GM19372 (cell line): Measurements from ENCODE around the gene MAF.

Experiments
- ATAC-seq: cut with Tn5 transposase; IDR thresholded peaks from one replicate; pipeline ENCODE4 v1.9.1; 2021; ENCODE audit warnings: mild to moderate bottlenecking, low read depth, moderate library complexity; ENCODE audit not compliant: unreplicated experiment

The MAF gene

GRCh38 chr16:79613009-79613408 lies 12.5 kb upstream of the MAF start:
- ATAC-seq = no peak

- no peak for ATAC-seq
These were observed 11.7 kb upstream of the MAF start for GRCh38 chr16:79612207-79612606.

DNA sequence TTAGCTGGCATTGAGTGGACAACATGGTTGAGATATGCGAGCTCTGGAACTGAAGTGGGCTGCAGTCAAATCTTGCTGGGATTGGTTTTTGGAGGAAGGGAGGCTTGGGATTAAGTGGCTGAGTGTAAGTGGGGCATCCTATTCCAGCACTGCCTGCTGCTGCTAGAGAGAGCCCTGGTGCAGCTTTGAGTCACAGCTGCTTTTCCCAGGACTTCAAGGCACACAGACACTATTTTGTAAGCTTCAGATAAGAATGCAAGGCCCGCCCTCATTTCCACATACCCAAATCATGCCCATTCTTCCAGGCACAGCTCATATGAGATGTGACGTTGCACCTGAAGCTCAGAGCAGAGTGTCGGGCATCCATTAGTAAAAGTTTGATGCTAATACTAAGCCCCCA lies 10.2 kb upstream of the MAF start:
- ATAC-seq = no peak

- no peak for ATAC-seq
These were observed 9.3 kb upstream of the MAF start for GRCh38 chr16:79609861-79610260.

DNA sequence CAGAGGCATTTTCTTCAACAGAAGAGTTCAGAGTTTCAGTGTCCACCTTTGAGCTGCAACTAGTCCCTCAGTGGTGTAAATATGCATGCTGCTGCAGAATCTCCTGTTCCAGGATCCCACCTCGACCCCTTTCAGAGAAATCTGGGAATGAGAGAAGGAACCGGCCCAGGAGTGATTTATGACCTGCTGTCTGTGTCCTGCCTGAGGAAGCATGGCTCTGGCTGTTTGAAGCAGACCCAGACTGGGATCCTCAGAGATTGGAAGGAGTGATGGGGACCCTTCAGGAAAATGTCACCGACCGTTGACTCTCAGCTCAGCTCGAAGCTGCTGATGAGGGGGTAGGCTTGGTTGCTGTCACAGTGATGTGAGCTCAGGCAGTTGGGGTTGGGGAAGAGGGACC lies 8.4 kb upstream of the MAF start:
- ATAC-seq = no peak

DNA sequence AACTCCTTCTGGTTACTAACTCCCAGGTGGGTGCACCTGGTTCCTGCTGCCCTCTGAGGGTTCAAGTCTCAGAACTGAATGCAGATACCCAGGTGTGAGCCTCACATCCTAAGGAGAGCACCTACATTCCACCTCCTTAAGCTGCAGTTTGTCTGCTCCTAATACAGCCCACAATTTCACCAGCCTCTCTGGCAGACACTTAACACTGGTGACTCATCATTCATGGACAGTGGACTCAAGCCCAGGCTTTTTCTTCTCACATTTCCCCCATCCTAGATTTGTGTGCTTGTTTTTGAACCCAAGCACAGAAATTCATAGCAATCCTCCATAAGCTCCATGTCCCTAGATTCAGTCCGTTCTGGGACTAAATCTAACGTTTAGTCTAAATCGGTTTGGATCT lies 7.0 kb upstream of the MAF start:
- ATAC-seq = no peak

DNA sequence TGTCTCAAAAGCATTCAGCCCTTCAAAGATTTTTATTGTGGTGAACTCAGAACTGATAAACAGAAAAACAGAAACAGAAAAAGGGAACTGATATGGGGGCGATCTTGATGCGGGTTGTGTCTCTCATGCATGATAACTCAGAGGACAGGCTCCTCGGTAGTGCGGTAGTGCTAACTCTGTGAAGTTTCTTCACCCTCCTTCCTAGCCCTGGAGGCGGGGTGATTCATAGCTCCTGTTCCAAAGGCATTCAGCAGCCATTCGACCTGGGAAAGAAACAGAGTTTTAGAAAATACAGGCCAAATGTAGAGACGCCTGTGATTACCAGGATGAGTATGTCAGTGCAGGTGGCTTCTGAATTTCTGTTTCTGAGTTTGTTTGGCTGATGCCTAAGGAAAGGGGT lies 5.5 kb upstream of the MAF start:
- no peak for ATAC-seq

- ATAC-seq = no peak
These were observed 2.5 kb upstream of the MAF start for GRCh38 chr16:79603055-79603454.

- ATAC-seq = no peak
These were observed 2.1 kb upstream of the MAF start for GRCh38 chr16:79602628-79603014.

- no peak for ATAC-seq
These were observed 1.5 kb upstream of the MAF start for GRCh38 chr16:79601931-79602627.

DNA sequence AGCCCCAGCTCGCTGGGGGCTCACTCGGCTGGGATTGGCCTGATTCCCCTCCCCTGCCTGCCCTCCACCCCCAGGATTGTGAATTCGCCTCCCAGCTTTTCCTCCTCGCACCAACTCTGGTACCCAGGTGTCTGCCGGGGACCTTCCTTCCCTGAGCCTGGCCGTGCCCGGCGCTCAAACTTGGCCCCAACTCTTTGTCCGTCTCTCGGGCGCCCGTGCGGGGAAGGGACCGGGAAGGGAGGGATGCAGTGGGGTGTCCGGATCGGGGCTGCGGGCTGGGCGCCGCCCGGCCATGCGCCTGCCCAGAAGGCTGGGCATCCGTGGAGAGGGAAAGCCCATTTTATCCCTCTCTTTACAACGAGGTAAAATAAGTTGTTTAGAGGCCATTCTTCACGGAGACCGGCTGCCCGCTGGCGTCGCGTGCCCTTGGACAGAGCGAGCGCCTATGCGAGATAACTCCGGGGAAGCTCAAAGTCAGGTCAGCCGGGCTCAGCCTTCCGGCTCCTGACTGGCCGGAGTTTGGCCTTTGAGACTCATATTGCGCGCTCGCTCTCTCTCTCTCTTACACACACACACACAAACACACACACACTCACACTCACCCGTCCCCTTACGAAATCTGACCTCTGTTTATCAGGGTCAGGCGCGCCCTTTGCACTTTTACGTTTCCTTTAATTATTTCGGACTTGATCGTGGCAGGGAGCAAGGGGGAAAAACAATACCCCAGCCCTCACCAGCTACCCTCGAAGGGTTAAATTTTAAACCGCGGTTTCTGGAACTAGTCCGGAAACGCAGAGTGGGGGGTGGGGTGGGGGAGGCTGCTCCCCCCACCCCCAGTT lies 774 bp upstream of the MAF start:
- ATAC-seq = no peak

DNA sequence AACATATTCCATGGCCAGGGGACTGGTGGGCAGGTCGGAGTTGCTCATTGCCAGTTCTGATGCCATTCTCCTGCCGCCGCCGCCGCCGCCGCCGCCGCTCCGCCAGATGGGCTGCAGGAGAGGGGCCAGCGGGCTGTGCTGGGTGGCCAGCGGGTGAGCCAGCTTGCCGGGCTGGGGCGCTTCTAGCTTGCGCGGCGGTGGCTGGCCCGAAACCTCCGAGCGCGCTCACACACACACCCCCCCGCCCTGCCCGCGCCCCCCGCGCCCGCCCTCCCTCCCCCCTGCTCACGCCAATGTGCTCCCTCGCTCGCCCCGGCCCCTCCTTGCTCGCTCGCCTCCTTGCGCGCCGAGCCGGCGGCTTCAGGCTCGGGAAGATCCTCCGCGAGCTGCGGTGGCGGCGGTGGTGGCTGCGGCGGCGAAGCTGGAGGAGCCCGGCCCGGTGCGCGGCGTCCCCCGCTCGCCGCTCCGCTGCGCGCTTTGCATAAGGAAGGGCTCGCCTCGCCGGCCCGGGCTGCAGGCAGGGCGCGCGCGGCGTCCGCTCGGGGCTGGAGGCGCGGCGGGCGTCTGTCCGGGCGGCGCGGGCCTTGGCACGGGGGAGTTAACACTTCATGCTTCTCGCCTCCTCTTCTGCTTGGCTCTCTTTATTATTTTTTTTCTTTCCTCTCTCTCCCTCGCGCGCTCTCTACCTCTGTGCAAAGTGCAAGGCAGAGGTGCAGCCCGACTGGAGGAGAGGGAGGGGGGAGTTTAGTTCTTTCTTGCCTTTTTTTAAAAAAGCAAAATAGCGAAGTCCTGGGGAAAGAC lies 500 bp downstream of the MAF start:
- ATAC-seq = peak; percentile 56

DNA sequence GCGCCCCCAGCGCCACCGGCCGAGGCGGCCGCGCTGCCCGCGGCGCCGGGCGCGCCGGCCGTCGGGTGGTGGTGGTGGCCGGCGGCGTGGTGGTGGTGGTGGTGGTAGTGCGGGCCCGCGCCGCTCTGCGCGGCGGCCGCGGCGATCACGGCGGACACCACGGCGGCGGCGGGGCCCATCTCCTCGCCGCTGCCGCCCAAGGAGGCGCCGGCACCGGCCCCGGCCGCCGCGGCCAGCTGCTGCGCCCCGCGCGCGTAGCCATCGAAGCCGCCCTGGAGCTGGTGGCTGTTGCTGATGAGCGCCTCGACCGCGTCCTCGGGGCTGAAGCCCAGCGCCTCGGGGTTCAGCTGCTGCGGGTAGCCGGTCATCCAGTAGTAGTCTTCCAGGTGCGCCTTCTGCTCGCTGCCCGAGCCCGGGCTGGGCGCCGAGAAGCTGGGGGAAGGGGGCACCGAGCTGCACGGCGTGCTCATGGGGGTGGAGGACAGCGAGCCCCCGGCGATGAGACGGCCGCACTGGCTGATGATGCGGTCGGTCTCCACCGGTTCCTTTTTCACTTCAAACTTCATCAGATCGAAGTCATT lies 1.2 kb downstream of the MAF start:
- no peak for ATAC-seq

- no peak for ATAC-seq
These were observed 2.0 kb downstream of the MAF start for GRCh38 chr16:79598348-79599181.

DNA sequence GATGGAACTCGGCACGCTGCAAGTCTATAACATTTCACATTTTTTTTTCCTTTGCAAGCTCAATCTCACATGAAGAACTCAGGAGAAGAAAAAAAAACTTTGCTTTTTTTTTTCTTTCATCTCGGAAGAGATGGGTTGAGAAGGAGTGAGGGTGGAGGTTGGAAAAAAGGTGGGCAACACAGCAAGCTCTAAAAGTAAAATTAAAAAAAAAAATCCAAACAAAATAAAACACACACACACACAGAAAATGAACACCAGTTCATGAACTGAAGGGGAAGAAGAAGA lies 2.5 kb downstream of the MAF start:
- ATAC-seq = no peak

DNA sequence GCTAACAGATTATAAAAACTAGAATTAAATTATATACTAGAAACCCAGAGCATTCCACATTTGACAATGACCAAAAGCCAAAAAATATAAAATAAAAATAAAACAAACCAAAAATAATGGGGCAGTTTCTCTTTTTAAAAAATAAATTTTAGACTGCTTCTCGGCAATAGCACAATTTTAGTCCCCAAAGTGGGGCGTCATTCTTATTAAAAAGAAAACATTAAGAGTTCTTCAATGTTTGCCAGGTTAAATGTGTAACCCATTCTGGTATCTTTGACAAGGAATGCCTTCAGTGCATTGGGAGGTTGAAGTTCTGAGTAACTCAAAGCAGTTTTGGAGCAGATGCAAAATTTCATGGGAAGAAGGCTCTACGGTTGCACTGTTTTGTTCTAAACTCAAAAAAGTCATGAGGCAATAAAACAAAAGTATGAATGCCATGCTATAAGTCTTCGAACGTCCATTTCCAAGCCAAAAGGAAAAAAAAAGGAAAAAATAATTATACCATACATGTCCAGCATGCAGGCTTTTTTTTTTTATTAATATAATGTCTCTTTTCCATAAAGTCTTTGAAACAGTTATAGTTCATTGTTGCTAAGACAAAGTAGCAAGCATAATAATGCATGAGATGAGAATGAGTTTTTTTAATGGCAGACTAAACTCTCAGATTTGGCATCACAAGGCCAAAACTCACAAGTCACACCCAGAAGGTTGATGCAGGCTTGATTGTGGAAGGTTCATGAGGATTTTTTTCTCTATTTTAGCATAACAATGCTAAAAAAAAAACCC lies 3.1 kb downstream of the MAF start:
- ATAC-seq = no peak

GRCh38 chr16:79595931-79596450 lies 4.5 kb downstream of the MAF start:
- ATAC-seq = no peak

DNA sequence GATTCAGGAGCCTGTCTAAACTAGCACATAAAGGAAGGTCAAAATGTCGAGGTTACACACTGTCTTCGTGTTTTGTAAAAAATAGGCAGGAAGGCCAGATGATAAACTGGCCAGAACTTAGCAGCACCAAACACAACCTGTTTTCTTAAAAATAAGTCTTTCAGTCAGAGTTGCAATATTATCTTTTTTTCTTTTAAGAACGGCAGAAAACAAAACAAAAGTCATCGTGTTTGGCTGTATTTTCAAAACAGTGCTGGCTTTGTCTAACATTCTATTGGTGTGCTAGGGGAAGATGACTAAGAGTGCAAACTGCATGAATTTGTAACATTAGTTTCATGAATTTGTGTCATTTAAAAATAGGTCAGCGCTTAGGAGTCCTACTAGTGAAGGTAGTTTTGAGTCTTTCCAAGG lies 5.3 kb downstream of the MAF start:
- no peak for ATAC-seq

DNA sequence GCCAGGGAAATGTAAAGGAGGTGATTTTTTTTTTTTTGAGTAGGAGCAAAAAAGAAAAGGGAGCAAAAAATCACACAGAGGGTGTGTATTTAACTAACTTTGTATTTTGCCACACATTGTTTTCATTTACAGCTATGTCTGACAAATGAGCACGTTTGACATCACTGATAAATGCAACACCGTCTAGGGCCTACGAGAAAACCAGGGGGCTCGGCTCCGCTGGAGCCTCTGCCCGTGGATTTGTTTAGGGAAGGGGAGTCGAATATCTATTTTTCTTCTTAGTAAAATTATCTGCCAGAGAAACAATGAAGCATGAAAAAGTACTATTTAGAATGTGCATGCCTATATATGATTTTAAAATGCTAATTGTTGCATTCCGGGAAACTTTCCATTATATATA lies 6.8 kb downstream of the MAF start:
- ATAC-seq = no peak
